NCI-H460 (cell line): Measurements from ENCODE around the gene CDH16. TPM values are rescaled to one million over a fixed set of nuclear protein-coding genes. Genes with fewer than 3 reads are reported as not detected.
"Not testable (repeated sequence)": the region's sequence is repeated elsewhere in the genome, so short reads cannot be mapped to it uniquely, and the experiment has no call there.

Experiments
- DNase-seq: peaks from one replicate; pipeline ENCODE4 v3.0.0-alpha.2; 2016; ENCODE audit warnings: low read depth; ENCODE audit errors: extremely low read depth
- polyA plus RNA-seq: library from polyadenylated mRNA; depleted of rRNA; stranded (reverse); fragments of >200 nt; gene quantifications from 2 replicates; pipeline ENCODE4 v1.2.3, GENCODE V29; 2014; cell fraction: nucleus; rRNA removed
- total RNA-seq: library from RNA; depleted of rRNA; stranded (reverse); fragments of >200 nt; shearing (Covaris generic); gene quantifications from 2 replicates; pipeline ENCODE4 v1.2.3, GENCODE V29; 2014; rRNA removed

The CDH16 gene
- not detected in 2 replicates for total RNA-seq
- polyA plus RNA-seq = not detected in 2 replicates

- DNase-seq = no peak
These were observed at the start of gene CDH16 for GRCh38 chr16:66918803-66919568. Gene CDH16, minus strand, starts transcription at chr16:66918885. Its CDS starts 820 bp downstream, at chr16:66918065.

GRCh38 chr16:66964049-66964448 lies 45.4 kb upstream of the CDH16 start:
- DNase-seq = no peak

GRCh38 chr16:66961914-66962313 lies 43.2 kb upstream of the CDH16 start:
- no peak for DNase-seq

GRCh38 chr16:66961065-66961744 lies 42.5 kb upstream of the CDH16 start, which contains the start of gene CES3:
Gene CES3, plus strand, starts transcription at chr16:66961266. Its CDS starts 42 bp downstream, at chr16:66961308.
- DNase-seq = peak; percentile 73

GRCh38 chr16:66960270-66960669 lies 41.6 kb upstream of the CDH16 start:
- DNase-seq = no peak

- DNase-seq = no peak
These were observed 41.0 kb upstream of the CDH16 start for GRCh38 chr16:66959704-66960161.

GRCh38 chr16:66958857-66959703 lies 40.4 kb upstream of the CDH16 start:
- DNase-seq = no peak

- not testable (repeated sequence) for DNase-seq
These were observed 37.4 kb upstream of the CDH16 start for GRCh38 chr16:66956154-66956457.

- not testable (repeated sequence) for DNase-seq
These were observed 36.9 kb upstream of the CDH16 start for GRCh38 chr16:66955363-66956153.

GRCh38 chr16:66954097-66954659 lies 35.5 kb upstream of the CDH16 start:
- DNase-seq = peak; percentile 89

- DNase-seq = no peak
These were observed 34.9 kb upstream of the CDH16 start for GRCh38 chr16:66953462-66954096.

GRCh38 chr16:66952430-66953110 lies 33.9 kb upstream of the CDH16 start:
- DNase-seq = no peak

- no peak for DNase-seq
These were observed 32.5 kb upstream of the CDH16 start for GRCh38 chr16:66950971-66951790.

- no peak for DNase-seq
These were observed 31.8 kb upstream of the CDH16 start for GRCh38 chr16:66950437-66950836.

- no peak for DNase-seq
These were observed 30.8 kb upstream of the CDH16 start for GRCh38 chr16:66949472-66949871.

- no peak for DNase-seq
These were observed 30.1 kb upstream of the CDH16 start for GRCh38 chr16:66948837-66949225.

- DNase-seq = no peak
These were observed 29.6 kb upstream of the CDH16 start for GRCh38 chr16:66948134-66948836.
